Panc1 (cell line): ENCODE measurements around the gene TRAF3IP1. TPM values are rescaled to one million over a fixed set of nuclear protein-coding genes. Genes with fewer than 3 reads are reported as not detected.

ENCODE experiments used
- ATAC-seq: fragments of 200-7000 bp; cut with Tn5 transposase; 2 replicates; pipeline ENCODE4 v1.9.1; 2020; ENCODE audit warnings: mild to moderate bottlenecking, moderate library complexity
- BruUV-seq: library from RNA; stranded (reverse); fragments of 400-500 nt; replicated peaks from 2 replicates; lab custom pipeline; 2021; lab: Mats Ljungman, UMichigan
- CTCF ChIA-PET: fragments of 300-600 bp; sonication (Branson Sonifier 250); formaldehyde crosslinking; loops from one replicate; lab custom pipeline; 2022; ENCODE audit warnings: antibody characterized with exemption; lab: Charles Lee
- POLR2A ChIA-PET: fragments of 300-600 bp; sonication (Branson Sonifier 250); formaldehyde crosslinking; loops from one replicate; lab custom pipeline; 2022; ENCODE audit warnings: antibody characterized with exemption; lab: Charles Lee
- DNase-seq: peaks from one replicate; pipeline ENCODE4 v3.0.0-alpha.2; 2010; ENCODE audit warnings: low read depth, low spot score
- H3K27ac ChIP-seq: 2 replicates; pipeline ENCODE4 v1.5.1; 2011; ENCODE audit warnings: mild to moderate bottlenecking, low read length, inconsistent platforms
- H3K27me3 ChIP-seq: fragments of 200-500 bp; sonication (Bioruptor generic); 2 replicates; pipeline ENCODE4 v1.6.0; 2014; ENCODE audit warnings: low read length, inconsistent platforms; ENCODE audit not compliant: control insufficient read depth, insufficient read depth
- H3K36me3 ChIP-seq: fragments of 200-500 bp; sonication (Bioruptor generic); 2 replicates; pipeline ENCODE4 v1.5.1; 2014; ENCODE audit warnings: inconsistent platforms, mild to moderate bottlenecking, low read length, moderate library complexity; ENCODE audit not compliant: control insufficient read depth, insufficient read depth
- H3K4me1 ChIP-seq: 2 replicates; pipeline ENCODE4 v1.5.1; 2011; ENCODE audit warnings: inconsistent platforms, mild to moderate bottlenecking, low read length, moderate library complexity; ENCODE audit not compliant: control insufficient read depth, insufficient read depth
- H3K4me3 ChIP-seq, 2 experiments: 2 replicates each; pipeline ENCODE4 v1.5.1; 2011 to 2012; ENCODE audit warnings: low read depth in 2 of 2, low read length in 2 of 2, mild to moderate bottlenecking in 2 of 2, inconsistent platforms in 1 of 2, moderate library complexity in 1 of 2
- H3K9me3 ChIP-seq: fragments of 200-500 bp; sonication (Bioruptor generic); 2 replicates; pipeline ENCODE4 v1.5.1; 2014; ENCODE audit warnings: low read depth, mild to moderate bottlenecking, inconsistent platforms, low read length, moderate library complexity; ENCODE audit not compliant: control insufficient read depth, insufficient read depth
- POLR2AphosphoS5 ChIP-seq: IDR thresholded peaks from 2 replicates; pipeline ENCODE4 v1.6.1; 2012; ENCODE audit warnings: mild to moderate bottlenecking, low read depth, low read length, moderate library complexity
- REST ChIP-seq, 2 experiments: IDR thresholded peaks; 2 replicates each; pipeline ENCODE4 v1.6.1; 2011 to 2012; ENCODE audit warnings: low read depth in 2 of 2, control low read depth in 1 of 2, low read length in 1 of 2, mild to moderate bottlenecking in 1 of 2, moderate library complexity in 1 of 2; ENCODE audit not compliant: insufficient read depth in 1 of 2
- SIN3A ChIP-seq: IDR thresholded peaks from 2 replicates; pipeline ENCODE4 v1.6.1; 2012; ENCODE audit warnings: low read depth, mild to moderate bottlenecking, low read length, moderate library complexity, borderline replicate concordance; ENCODE audit not compliant: insufficient read depth
- TCF7L2 ChIP-seq: IDR thresholded peaks from 2 replicates; pipeline ENCODE4 v1.6.1; 2011; ENCODE audit warnings: mild to moderate bottlenecking, low read depth, low read length, inconsistent platforms
- in situ Hi-C: cut with HindIII; loops from 2 replicates; pipeline ENCODE4 v1.10.0; 2016; ENCODE audit warnings: low sequenced_read_pairs, low pct_unique_long_range_greater_than_20kb
- intact Hi-C: fragments of 100-400 bp; cut with micrococcal nuclease; formaldehyde crosslinking; loops from one replicate; pipeline ENCODE4 v1.10.0; 2022; ENCODE audit not compliant: unreplicated experiment
- total RNA-seq: library from RNA; stranded (reverse); gene quantifications from one replicate; pipeline ENCODE4 v1.2.1, GENCODE V29; 2021; ENCODE audit not compliant: unreplicated experiment
- TF ChIP-seq, protein P1 (sequence below): fragments of 450-650 bp; IDR thresholded peaks from 2 replicates; pipeline ENCODE4 v1.5.1; 2017; ENCODE audit warnings: mild to moderate bottlenecking

Gene TRAF3IP1
- total RNA-seq, 1 experiment from 2014 or later: 23.4 TPM

GRCh38 chr2:238434846-238435751, 114.8 kb downstream of the TRAF3IP1 start:
- Histone ChIP-seq H3K27ac (peak overlapping the region; percentile 30; the same call in 1 of the 2 replicates), H3K4me3 (no peak overlapping the region), H3K27me3 (no peaks in the 10 kb centered on the region), H3K9me3 (0 out of 2 replicates have a peak, but pooled peaks cover 5% of the 10 kb centered on the region), H3K4me1 (peaks cover 23% of the 10 kb centered on the region), H3K36me3 (peaks cover 14% of the 10 kb centered on the region)
- intact Hi-C loops (no loop called here), in situ Hi-C loops (no loop called here)
- no peak for DNase-seq
- BruUV-seq: no TSS peak
- ATAC-seq: no peak
- ChIA-PET POLR2A (no interaction called here), CTCF (no interaction called here)
- TF ChIP-seq POLR2AphosphoS5 (no peak), SIN3A (no peak)
- TF ChIP-seq, protein P1, sequence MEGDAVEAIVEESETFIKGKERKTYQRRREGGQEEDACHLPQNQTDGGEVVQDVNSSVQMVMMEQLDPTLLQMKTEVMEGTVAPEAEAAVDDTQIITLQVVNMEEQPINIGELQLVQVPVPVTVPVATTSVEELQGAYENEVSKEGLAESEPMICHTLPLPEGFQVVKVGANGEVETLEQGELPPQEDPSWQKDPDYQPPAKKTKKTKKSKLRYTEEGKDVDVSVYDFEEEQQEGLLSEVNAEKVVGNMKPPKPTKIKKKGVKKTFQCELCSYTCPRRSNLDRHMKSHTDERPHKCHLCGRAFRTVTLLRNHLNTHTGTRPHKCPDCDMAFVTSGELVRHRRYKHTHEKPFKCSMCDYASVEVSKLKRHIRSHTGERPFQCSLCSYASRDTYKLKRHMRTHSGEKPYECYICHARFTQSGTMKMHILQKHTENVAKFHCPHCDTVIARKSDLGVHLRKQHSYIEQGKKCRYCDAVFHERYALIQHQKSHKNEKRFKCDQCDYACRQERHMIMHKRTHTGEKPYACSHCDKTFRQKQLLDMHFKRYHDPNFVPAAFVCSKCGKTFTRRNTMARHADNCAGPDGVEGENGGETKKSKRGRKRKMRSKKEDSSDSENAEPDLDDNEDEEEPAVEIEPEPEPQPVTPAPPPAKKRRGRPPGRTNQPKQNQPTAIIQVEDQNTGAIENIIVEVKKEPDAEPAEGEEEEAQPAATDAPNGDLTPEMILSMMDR: no peak

DNA sequence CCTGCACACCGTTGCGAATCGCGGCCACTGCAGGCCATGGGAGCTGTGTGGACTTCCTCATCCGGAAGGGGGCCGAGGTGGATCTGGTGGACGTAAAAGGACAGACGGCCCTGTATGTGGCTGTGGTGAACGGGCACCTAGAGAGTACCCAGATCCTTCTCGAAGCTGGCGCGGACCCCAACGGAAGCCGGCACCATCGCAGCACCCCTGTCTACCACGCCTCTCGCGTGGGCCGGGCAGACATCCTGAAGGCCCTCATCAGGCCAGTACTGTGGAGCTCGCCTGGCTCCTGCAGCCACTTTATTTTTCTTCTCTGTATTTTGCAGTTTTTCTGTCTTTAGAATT, 115.4 kb downstream of the TRAF3IP1 start:
- TF ChIP-seq POLR2AphosphoS5 (no peak), TCF7L2 (no peak), REST (IDR thresholded peaks at IDR 0.05; ENCODE audit: insufficient read depth in 1 of 2, low read depth in 2 of 2, low read length in 1 of 2) (no peak), SIN3A (no peak)
- TF ChIP-seq, protein P1: no peak
- DNase-seq: no peak
- ChIA-PET CTCF (no interaction called here), POLR2A (no interaction called here)
- peaks cover 29% of the 10 kb centered on the region for H3K4me1 ChIP-seq
- H3K27me3 ChIP-seq: no peaks in the 10 kb centered on the region
- intact Hi-C loops (no loop called here), in situ Hi-C loops (no loop called here)
- no TSS peak for BruUV-seq
- peaks cover 14% of the 10 kb centered on the region for H3K36me3 ChIP-seq
- no peak overlapping the region for H3K27ac ChIP-seq
- no peak overlapping the region for H3K4me3 ChIP-seq
- no peak for ATAC-seq
- H3K9me3 ChIP-seq: no peaks in the 10 kb centered on the region
